Activated T-helper 17 cell treated with anti-CD3 and anti-CD28 coated beads, Interleukin-2, amount 50 U/mL, for 72 hours (primary cell): ENCODE results near the gene SLC25A1. TPM values are rescaled to one million over a fixed set of nuclear protein-coding genes. Genes with fewer than 3 reads are reported as not detected.
A peak's percentile ranks its signal among the peaks of the same experiment; 100 is the strongest.

Experiments used
- ATAC-seq: fragments of 150-1000 bp; cut with Tn5 transposase; replicated peaks from 2 replicates; pipeline ENCODE4 v1.10.0; 2021; ENCODE audit warnings: mild to moderate bottlenecking, moderate library complexity
- H3K27ac Mint-ChIP-seq: one replicate; pipeline ENCODE4 v1.8.0; 2022; ENCODE audit warnings: mixed read lengths
- H3K27me3 Mint-ChIP-seq: one replicate; pipeline ENCODE4 v1.8.0; 2022; ENCODE audit warnings: mixed read lengths
- H3K36me3 Mint-ChIP-seq: one replicate; pipeline ENCODE4 v1.8.0; 2022; ENCODE audit warnings: low read depth, mild to moderate bottlenecking, mixed read lengths
- H3K4me1 Mint-ChIP-seq: one replicate; pipeline ENCODE4 v1.8.0; 2022; ENCODE audit warnings: mixed read lengths
- H3K4me3 Mint-ChIP-seq: one replicate; pipeline ENCODE4 v1.8.0; 2022; ENCODE audit warnings: mild to moderate bottlenecking, mixed read lengths
- H3K9me3 Mint-ChIP-seq: one replicate; pipeline ENCODE4 v1.8.0; 2022; ENCODE audit warnings: mixed read lengths
- total RNA-seq, 2 donors: library from RNA; stranded (reverse); gene quantifications; one replicate each; pipeline ENCODE4 v1.2.3, GENCODE V29; 2022

Gene SLC25A1
- total RNA-seq, 2 donors from 2014 or later = 33.4 to 47.9 TPM

- no peak overlapping the region for H3K4me3 Mint-ChIP-seq
- no peak for ATAC-seq
- H3K27ac Mint-ChIP-seq = no peak overlapping the region
- H3K4me1 Mint-ChIP-seq = no peaks in the 10 kb centered on the region
- H3K9me3 Mint-ChIP-seq = no peaks in the 10 kb centered on the region
- H3K36me3 Mint-ChIP-seq = no peaks in the 10 kb centered on the region
- peaks cover 4% of the 10 kb centered on the region for H3K27me3 Mint-ChIP-seq
Measured at GRCh38 chr22:19197997-19198865, 19.7 kb upstream of the SLC25A1 start.

- Mint-ChIP-seq H3K4me1 (no peaks in the 10 kb centered on the region), H3K9me3 (no peaks in the 10 kb centered on the region), H3K27ac (no peak overlapping the region), H3K36me3 (no peaks in the 10 kb centered on the region), H3K27me3 (peaks cover 4% of the 10 kb centered on the region), H3K4me3 (no peak overlapping the region)
- no peak for ATAC-seq
Measured at GRCh38 chr22:19196841-19197612, 18.5 kb upstream of the SLC25A1 start.

GRCh38 chr22:19195796-19196731 lies 17.5 kb upstream of the SLC25A1 start:
- no peak overlapping the region for H3K27ac Mint-ChIP-seq
- peak; percentile 70 for ATAC-seq
- peaks cover 4% of the 10 kb centered on the region for H3K27me3 Mint-ChIP-seq
- H3K36me3 Mint-ChIP-seq = no peaks in the 10 kb centered on the region
- no peak overlapping the region for H3K4me3 Mint-ChIP-seq
- H3K9me3 Mint-ChIP-seq = no peaks in the 10 kb centered on the region
- no peaks in the 10 kb centered on the region for H3K4me1 Mint-ChIP-seq

GRCh38 chr22:19194766-19195536 lies 16.4 kb upstream of the SLC25A1 start:
- Mint-ChIP-seq H3K9me3 (no peaks in the 10 kb centered on the region), H3K4me1 (no peaks in the 10 kb centered on the region), H3K27me3 (peaks cover 4% of the 10 kb centered on the region), H3K27ac (no peak overlapping the region), H3K4me3 (no peak overlapping the region), H3K36me3 (no peaks in the 10 kb centered on the region)
- no peak for ATAC-seq

- ATAC-seq = no peak
- no peak overlapping the region for H3K27ac Mint-ChIP-seq
- no peak overlapping the region for H3K4me3 Mint-ChIP-seq
- H3K9me3 Mint-ChIP-seq = no peaks in the 10 kb centered on the region
- no peaks in the 10 kb centered on the region for H3K4me1 Mint-ChIP-seq
- H3K36me3 Mint-ChIP-seq = no peaks in the 10 kb centered on the region
- peaks cover 4% of the 10 kb centered on the region for H3K27me3 Mint-ChIP-seq
Measured at GRCh38 chr22:19193879-19194278, 15.3 kb upstream of the SLC25A1 start.

- Mint-ChIP-seq H3K4me3 (no peak overlapping the region), H3K9me3 (no peaks in the 10 kb centered on the region), H3K27me3 (no peaks in the 10 kb centered on the region)
Measured at GRCh38 chr22:19187716-19188563, 9.4 kb upstream of the SLC25A1 start.

GRCh38 chr22:19184276-19184997 lies 5.9 kb upstream of the SLC25A1 start:
- H3K27me3 Mint-ChIP-seq = no peaks in the 10 kb centered on the region
- H3K36me3 Mint-ChIP-seq = no peaks in the 10 kb centered on the region
- no peaks in the 10 kb centered on the region for H3K9me3 Mint-ChIP-seq
- peaks cover 16% of the 10 kb centered on the region for H3K4me1 Mint-ChIP-seq
- H3K4me3 Mint-ChIP-seq = no peak overlapping the region
- no peak overlapping the region for H3K27ac Mint-ChIP-seq
- ATAC-seq = no peak

More at GRCh38 chr22:19187716-19188563, 9.4 kb upstream of the SLC25A1 start:
- no peak for ATAC-seq
- Mint-ChIP-seq H3K36me3 (no peaks in the 10 kb centered on the region), H3K27ac (no peak overlapping the region), H3K4me1 (no peaks in the 10 kb centered on the region)

GRCh38 chr22:19183216-19183615 lies 4.7 kb upstream of the SLC25A1 start:
- Mint-ChIP-seq H3K4me1 (peaks cover 16% of the 10 kb centered on the region), H3K27me3 (no peaks in the 10 kb centered on the region), H3K27ac (no peak overlapping the region), H3K9me3 (no peaks in the 10 kb centered on the region), H3K4me3 (no peak overlapping the region), H3K36me3 (no peaks in the 10 kb centered on the region)
- ATAC-seq = no peak

GRCh38 chr22:19182472-19183157 lies 4.1 kb upstream of the SLC25A1 start:
- Mint-ChIP-seq H3K27ac (peak overlapping the region; percentile 75), H3K4me1 (peaks cover 16% of the 10 kb centered on the region), H3K36me3 (no peaks in the 10 kb centered on the region), H3K27me3 (no peaks in the 10 kb centered on the region), H3K9me3 (no peaks in the 10 kb centered on the region), H3K4me3 (peak overlapping the region; percentile 55)
- no peak for ATAC-seq

GRCh38 chr22:19181786-19182471 lies 3.4 kb upstream of the SLC25A1 start:
- H3K27me3 Mint-ChIP-seq = no peaks in the 10 kb centered on the region
- H3K9me3 Mint-ChIP-seq = no peaks in the 10 kb centered on the region
- no peaks in the 10 kb centered on the region for H3K36me3 Mint-ChIP-seq
- peak overlapping the region; percentile 75 for H3K27ac Mint-ChIP-seq
- no peak for ATAC-seq
- H3K4me3 Mint-ChIP-seq = peak overlapping the region; percentile 55
- peaks cover 16% of the 10 kb centered on the region for H3K4me1 Mint-ChIP-seq

GRCh38 chr22:19180740-19181410 lies 2.3 kb upstream of the SLC25A1 start:
- Mint-ChIP-seq H3K9me3 (no peaks in the 10 kb centered on the region), H3K27me3 (no peaks in the 10 kb centered on the region), H3K4me1 (peaks cover 16% of the 10 kb centered on the region), H3K36me3 (no peaks in the 10 kb centered on the region), H3K27ac (no peak overlapping the region), H3K4me3 (peak overlapping the region; percentile 6)
- no peak for ATAC-seq
